Stimulated activated CD8-positive, alpha-beta memory T cell treated with anti-CD3 and anti-CD28 coated beads, Interleukin-15, amount 100 ng/mL, for 1 hour (primary cell): ENCODE data around the gene EPB41L4B.
"Not testable (repeated sequence)": the region's sequence is repeated elsewhere in the genome, so short reads cannot be mapped to it uniquely, and the experiment has no call there.

ENCODE experiments used
- DNase-seq: peaks from one replicate; pipeline ENCODE4 v3.0.0-alpha.2; 2020; ENCODE audit warnings: low read depth

EPB41L4B gene

DNA sequence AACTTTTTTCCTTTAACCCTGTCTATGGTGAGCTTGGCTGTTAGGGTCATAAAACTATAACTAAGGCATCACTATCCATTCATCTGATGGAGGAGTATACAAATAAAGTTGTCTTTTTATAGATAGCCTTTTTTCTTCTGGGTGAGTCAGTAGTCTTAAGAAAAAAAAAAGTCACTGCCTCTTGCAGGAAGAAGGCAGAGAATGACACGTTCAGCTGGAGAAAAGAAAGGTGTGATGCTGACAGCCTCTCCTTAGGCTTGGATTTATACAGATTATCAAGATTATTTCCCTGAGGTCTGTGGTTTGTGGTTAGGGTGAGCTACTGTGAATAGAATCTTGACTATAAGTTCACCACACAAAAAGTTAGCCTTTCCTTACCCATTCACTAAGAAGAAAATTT is 23.0 kb downstream of the EPB41L4B start:
- no peak for DNase-seq

GRCh38 chr9:109295221-109296130 is 25.4 kb downstream of the EPB41L4B start:
- no peak for DNase-seq

DNA sequence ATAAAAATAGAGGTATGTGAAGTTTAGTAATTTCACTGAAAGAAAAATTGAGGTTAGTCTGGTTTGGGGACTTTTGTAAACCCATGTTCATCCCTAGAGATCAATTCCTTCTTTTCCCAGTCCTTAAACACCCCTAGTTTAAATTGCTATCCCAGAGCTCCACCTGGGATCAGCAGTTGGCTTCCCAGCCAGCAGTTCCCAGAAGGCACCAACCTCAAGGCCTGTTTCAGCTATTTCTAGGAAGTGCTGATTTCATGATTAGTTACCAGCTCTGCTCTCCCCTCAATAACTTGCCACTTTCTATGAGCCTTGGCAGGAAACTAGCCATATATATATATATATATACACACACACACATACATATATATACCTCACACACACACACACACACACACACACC is 30.5 kb downstream of the EPB41L4B start:
- DNase-seq: no peak

DNA sequence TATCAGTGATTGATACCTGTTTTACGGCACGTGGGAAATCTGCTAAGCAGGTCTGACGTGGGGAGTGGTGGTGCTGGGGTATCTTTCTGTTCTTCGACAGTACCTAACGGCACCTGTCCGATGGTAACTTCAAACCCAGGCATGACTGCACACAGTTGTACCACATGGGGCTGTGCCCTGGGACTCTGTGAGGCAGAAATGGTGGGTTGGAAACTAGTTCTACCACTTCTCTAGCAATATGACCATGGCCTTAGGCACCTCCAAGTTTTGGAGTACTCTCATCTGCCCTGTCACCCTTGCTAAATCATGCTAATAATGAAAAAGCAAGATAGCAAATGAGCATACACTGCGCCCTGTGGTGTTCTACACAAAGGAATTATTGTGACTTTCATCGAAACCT is 30.9 kb downstream of the EPB41L4B start:
- no peak for DNase-seq

DNA sequence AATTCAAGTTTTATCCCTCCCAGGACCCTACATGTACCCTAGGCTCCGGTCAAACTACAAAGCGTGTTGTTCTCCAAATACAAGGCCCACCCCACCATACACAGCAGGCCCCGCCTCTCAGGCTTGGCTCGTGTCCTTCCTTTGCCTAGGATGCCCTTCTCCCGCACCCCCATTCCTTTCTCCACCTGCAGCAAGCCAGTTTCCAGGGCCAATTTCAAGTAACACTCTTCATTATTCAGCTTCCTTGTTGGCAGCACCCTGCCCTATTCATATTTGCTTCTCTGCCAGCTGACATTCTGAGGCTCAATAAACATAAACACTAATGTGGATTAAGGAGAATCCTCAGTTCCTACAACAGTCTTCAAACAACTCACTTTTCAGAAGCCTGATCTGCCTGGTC is 31.7 kb downstream of the EPB41L4B start:
- DNase-seq: no peak

DNA sequence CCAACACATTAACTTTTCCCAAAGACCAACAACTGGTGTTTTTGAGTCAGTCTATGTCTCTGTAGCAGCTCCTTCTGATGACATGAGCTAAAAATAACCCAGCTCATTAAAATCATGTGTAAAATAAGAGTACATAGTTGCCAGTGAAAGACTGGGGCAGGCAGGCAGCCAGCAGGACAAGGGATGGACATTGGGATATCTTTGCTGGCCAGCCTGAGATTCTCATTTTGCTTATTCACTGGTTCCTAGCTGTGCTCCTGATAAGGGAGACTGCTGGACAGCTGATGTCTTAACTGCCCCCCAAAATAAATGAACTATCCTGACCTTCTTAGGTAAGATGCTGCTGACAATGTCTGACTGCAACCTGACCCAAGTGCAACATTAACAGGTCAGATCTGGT is 33.9 kb downstream of the EPB41L4B start:
- DNase-seq: no peak

DNA sequence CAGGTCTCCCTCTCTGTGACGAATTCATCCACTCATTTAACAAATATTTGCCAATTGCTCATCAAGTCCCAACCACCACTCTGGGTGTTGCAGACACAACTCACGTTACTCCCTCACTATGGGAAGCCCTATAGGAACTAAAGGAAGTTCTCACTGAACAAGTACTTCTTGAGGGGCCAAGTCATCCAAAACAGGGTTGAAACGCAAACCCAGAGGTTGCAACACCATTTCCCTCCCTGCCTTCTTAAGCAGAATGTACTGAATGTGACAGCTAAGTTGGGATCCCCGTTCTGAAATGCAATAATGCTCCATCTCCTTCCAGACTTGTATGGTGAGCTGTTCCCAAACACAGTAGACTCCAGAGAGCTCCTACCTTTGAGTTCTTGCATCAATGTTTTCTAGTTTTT is 34.3 kb downstream of the EPB41L4B start:
- no peak for DNase-seq

DNA sequence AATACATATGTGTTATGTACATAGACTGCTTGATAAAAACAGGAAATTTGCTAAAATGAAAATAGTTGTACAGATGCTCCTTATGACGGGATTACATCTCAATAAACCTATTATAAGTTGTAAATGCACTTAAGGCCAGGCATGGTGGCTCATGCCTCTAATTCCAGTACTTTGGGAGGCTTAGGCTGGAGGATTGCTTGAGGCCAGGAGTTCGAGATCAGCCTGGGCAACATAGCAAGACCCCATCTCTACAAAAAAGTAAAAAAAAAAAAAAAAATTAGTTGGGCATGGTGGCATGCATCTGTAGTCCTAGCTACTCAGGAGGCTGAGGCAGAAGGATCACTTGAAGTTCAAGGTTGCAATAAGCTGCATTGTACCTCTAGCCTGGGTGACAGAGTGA is 37.2 kb downstream of the EPB41L4B start:
- not testable (repeated sequence) for DNase-seq

DNA sequence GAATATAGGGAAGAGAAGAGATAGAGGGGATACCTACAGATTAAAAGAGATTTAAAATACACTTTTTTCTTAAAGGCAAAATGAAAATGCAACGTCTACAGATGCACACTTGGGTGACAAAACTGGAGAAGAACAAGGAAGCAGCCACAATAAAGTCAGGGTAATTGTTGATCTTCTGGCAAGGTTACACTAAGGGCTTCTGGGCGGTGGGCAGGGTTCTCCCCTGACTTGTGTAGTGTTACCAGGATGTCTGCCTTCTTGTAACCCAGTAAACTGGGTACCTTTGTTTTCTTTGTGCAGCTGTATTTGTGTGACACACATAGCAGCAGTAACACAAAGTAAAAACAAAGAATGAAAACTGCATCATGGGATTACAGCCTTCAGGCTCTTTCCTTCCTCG is 37.8 kb downstream of the EPB41L4B start:
- DNase-seq: no peak

- no peak for DNase-seq
These were observed 38.6 kb downstream of the EPB41L4B start for GRCh38 chr9:109282302-109282701.

DNA sequence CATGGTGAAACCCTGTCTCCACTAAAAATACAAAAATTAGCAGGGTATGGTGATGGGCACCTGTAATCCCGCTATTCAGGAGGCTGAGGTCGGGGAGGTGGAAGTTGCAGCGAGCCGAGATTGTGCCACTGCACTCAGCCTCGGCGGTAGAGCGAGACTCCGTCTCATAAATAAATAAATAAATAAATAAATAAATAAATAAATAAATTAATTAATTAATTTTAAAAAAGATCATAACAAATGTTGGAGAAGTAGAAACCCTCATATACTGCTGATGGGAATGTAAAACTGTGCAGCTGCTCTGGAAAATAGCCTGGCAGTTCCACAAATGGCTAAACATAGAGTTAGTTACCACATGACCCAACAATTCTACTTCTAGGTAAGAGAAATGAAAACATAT is 39.3 kb downstream of the EPB41L4B start:
- no peak for DNase-seq

- DNase-seq: no peak
These were observed 42.0 kb downstream of the EPB41L4B start for GRCh38 chr9:109278848-109279247.

GRCh38 chr9:109278216-109278615 is 42.6 kb downstream of the EPB41L4B start:
- no peak for DNase-seq

DNA sequence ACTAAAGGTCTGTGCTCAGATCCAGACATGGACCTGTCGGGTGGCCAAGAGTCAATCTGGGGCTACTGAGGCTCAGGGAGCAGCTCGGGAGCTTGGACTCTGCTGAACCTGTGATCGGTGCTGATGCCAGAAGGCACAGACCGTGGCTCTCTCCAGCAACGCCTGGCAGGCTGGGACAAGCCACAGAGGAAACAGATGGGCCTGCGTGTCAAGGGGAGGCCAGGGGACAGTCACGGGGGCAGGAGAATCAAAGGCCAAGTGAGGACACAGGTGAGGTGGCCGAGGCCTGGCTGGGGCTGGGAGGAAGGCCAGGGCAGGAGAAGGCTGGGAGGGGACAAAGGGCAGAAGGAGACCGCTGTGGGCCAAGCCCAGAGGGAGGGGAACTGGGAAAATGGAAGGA is 43.4 kb downstream of the EPB41L4B start:
- DNase-seq: no peak

- DNase-seq: no peak
These were observed 44.1 kb downstream of the EPB41L4B start for GRCh38 chr9:109276469-109277440.

DNA sequence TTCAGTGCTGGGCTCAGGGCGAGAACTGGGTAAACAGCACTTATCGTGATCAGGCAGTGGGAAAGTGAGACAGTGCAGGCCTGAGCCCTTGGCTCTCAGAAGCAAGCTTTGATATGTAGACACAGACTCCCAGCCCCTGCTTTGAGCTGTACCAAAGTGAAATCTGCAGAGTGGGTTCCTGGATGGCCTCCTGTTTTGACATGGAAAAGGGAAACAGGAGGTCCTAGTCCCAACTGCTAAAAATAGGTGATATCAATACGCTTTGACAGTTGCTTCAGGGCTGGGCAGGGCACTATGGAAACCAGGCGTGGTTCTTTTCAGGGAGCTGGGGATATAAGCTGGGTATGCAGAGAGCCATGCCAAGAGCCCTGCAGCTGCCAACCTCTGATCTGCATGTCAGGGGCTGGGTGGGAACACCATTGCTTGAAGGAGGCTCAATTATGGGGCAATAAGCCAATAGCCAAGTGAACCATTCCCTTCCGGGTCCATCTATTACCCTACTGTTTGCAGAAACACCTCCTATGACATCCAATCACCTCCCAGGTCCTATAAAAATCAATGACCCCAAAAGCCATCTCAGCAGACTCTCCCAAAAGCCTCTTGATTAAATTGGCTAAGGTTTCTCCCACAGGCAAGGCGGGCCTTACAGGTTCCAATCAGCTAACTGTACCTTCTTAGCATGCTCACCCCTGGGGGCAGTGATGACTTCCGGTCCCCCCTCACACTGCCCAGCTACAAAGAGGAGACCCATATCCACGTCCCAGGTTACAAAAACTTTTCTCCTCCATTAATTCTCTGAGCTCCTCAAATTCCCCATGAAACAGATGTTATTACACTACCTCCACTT is 45.8 kb downstream of the EPB41L4B start:
- DNase-seq: no peak

- no peak for DNase-seq
These were observed 47.0 kb downstream of the EPB41L4B start for GRCh38 chr9:109273869-109274268.

- no peak for DNase-seq
These were observed 48.1 kb downstream of the EPB41L4B start for GRCh38 chr9:109272745-109273144.

DNA sequence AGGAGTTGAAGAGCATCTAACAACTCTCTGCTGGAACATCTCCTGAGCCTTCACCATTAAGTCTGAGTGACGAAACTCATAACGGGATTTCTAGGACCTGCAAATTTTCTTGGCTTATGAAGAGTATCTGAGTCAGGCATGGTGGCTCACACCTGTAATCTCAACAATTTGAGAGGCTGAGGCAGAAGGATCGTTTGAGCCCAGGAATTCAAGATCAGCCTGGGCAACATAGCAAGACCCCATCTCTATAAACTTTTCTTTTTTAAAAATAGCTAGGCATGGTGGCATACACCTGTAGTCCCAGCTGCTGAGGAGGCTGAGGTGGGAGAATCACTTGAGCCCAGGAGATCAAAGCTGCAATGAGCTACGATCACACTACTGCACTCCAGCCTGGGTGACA is 48.8 kb downstream of the EPB41L4B start:
- DNase-seq: no peak

- no peak for DNase-seq
These were observed 49.6 kb downstream of the EPB41L4B start for GRCh38 chr9:109270971-109271925.

DNA sequence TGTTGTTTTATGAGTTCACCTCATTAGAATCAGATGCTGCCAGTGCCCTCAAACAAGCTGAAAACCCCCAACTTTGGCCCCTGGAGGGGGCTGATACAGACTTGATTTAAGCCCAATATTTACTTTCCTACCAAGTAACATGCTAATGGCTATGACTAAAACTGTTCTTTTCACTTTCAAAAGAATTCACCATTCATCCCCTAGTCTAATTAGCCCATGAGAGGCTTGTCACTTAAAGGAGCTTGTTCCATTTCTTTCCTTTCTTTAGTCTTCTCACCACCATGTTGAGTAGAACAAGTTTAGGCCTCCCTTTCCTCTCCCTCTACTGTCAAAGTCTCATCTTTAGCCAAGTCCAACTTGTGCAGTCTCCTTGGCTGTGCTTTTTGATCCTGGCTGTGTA is 50.4 kb downstream of the EPB41L4B start:
- DNase-seq: no peak
